ENCODE results near the gene MRPL17. TPM values are rescaled to one million over a fixed set of nuclear protein-coding genes. Genes with fewer than 3 reads are reported as not detected.
A peak's percentile ranks its signal among the peaks of the same experiment; 100 is the strongest.

The MRPL17 gene
- total and polyA plus RNA-seq, 2 donors (not counting 1 experiment from before 2014, with no cell fraction given) = 44.4 to 53.2 TPM

DNA sequence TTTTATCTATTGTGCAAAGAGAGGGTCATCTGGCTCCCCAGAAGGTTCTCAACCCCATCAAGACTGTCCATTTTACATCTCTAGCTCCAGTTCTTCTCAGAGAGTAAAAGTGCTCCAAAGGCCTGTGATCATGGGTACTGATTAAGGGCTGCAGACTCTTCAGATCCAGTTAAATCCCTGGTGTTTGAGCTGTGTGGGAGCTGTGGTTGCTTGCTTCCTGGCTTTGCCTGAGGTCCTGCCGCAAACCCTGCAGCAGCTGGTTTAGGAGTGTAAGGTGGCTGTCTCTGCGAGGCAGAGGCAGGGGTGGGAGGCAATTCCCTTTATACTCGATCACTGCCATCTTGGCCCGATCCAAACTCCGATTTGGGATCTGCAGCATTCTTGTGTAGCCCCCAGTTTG is 1.2 kb downstream of the MRPL17 start:
- H3K27me3 ChIP-seq (ENCODE audit: control insufficient read depth, insufficient read depth, low read length) = no peaks in the 10 kb centered on the region
- H2AFZ ChIP-seq (ENCODE audit: low read length) = no peak overlapping the region
- no peaks in the 10 kb centered on the region for H4K20me1 ChIP-seq (ENCODE audit: control insufficient read depth, extremely low read depth, insufficient read depth, low read length)
- H3K27ac ChIP-seq (ENCODE audit: insufficient read depth, low read length) = peak overlapping the region; percentile 69
- H3K9me3 ChIP-seq (ENCODE audit: control insufficient read depth, insufficient read depth, low read depth, low read length) = no peaks in the 10 kb centered on the region
- no peak for TF ChIP-seq EZH2 (IDR thresholded peaks at IDR 0.05; ENCODE audit: low read length, missing control alignments)
- TF ChIP-seq, protein P1, sequence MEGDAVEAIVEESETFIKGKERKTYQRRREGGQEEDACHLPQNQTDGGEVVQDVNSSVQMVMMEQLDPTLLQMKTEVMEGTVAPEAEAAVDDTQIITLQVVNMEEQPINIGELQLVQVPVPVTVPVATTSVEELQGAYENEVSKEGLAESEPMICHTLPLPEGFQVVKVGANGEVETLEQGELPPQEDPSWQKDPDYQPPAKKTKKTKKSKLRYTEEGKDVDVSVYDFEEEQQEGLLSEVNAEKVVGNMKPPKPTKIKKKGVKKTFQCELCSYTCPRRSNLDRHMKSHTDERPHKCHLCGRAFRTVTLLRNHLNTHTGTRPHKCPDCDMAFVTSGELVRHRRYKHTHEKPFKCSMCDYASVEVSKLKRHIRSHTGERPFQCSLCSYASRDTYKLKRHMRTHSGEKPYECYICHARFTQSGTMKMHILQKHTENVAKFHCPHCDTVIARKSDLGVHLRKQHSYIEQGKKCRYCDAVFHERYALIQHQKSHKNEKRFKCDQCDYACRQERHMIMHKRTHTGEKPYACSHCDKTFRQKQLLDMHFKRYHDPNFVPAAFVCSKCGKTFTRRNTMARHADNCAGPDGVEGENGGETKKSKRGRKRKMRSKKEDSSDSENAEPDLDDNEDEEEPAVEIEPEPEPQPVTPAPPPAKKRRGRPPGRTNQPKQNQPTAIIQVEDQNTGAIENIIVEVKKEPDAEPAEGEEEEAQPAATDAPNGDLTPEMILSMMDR (conservative IDR thresholded peaks at IDR 0.05 in 1 of 2, IDR thresholded peaks at IDR 0.05 in 1 of 2; ENCODE audit: low read depth in 1 of 2, low read length in 2 of 2) = no peak
- H3K4me2 ChIP-seq (ENCODE audit: extremely low read depth, insufficient read depth, low read length) = peak overlapping the region; percentile 88
- peak overlapping the region; percentile 89 to 98 (median 95) for H3K4me3 ChIP-seq (replicated peaks in 1 of 4; ENCODE audit: control extremely low read depth in 1 of 4, insufficient read depth in 1 of 4, low read depth in 3 of 4, low read length in 4 of 4)
- H3K4me1 ChIP-seq (ENCODE audit: control insufficient read depth, extremely low read depth, insufficient read depth, low read length) = peaks cover 3% of the 10 kb centered on the region
- H3K9ac ChIP-seq (ENCODE audit: insufficient read depth, low read length) = peak overlapping the region; percentile 50
- peak in 1 of 2 donors; percentile 37 for DNase-seq (ENCODE audit: low read depth in 2 of 2)
- H3K79me2 ChIP-seq (ENCODE audit: control insufficient read depth, insufficient read depth, low read length) = peaks cover 26% of the 10 kb centered on the region
- no peaks in the 10 kb centered on the region for H3K36me3 ChIP-seq (ENCODE audit: control insufficient read depth, insufficient read depth, low read length)

DNA sequence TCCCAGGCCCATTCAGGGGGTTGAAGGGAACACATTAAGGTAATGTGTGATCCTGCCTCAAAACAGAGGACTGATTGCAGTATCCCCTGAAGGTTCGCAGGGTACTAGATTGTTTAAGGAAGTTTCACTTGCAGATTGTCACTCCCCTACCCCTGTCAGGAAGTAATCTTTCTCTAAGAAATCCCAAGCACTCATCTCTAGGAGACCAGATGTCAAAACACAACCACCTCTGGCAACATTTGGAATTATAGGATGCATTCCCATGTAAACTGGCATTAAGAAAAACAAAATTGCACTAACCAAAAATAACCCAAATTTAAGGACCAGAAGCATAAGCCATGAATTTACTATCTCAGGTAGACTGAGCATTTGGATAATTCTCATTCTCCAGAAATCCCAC is 1.6 kb downstream of the MRPL17 start:
- Histone ChIP-seq H2AFZ (ENCODE audit: low read length) (no peak overlapping the region), H4K20me1 (ENCODE audit: control insufficient read depth, extremely low read depth, insufficient read depth, low read length) (no peaks in the 10 kb centered on the region), H3K4me3 (replicated peaks in 1 of 4; ENCODE audit: control extremely low read depth in 1 of 4, insufficient read depth in 1 of 4, low read depth in 3 of 4, low read length in 4 of 4) (peak overlapping the region in 2 of 4 experiments; percentile 97 to 98), H3K36me3 (ENCODE audit: control insufficient read depth, insufficient read depth, low read length) (no peaks in the 10 kb centered on the region), H3K4me1 (ENCODE audit: control insufficient read depth, extremely low read depth, insufficient read depth, low read length) (peaks cover 3% of the 10 kb centered on the region), H3K27me3 (ENCODE audit: control insufficient read depth, insufficient read depth, low read length) (no peaks in the 10 kb centered on the region), H3K27ac (ENCODE audit: insufficient read depth, low read length) (no peak overlapping the region), H3K79me2 (ENCODE audit: control insufficient read depth, insufficient read depth, low read length) (peaks cover 26% of the 10 kb centered on the region), H3K4me2 (ENCODE audit: extremely low read depth, insufficient read depth, low read length) (peak overlapping the region; percentile 6), H3K9ac (ENCODE audit: insufficient read depth, low read length) (no peak overlapping the region), H3K9me3 (ENCODE audit: control insufficient read depth, insufficient read depth, low read depth, low read length) (no peaks in the 10 kb centered on the region)
- TF ChIP-seq, protein P1 (conservative IDR thresholded peaks at IDR 0.05 in 1 of 2, IDR thresholded peaks at IDR 0.05 in 1 of 2; ENCODE audit: low read depth in 1 of 2, low read length in 2 of 2) = no peak
- no peak for TF ChIP-seq EZH2 (IDR thresholded peaks at IDR 0.05; ENCODE audit: low read length, missing control alignments)
- no peak for DNase-seq (ENCODE audit: low read depth in 2 of 2)

DNA sequence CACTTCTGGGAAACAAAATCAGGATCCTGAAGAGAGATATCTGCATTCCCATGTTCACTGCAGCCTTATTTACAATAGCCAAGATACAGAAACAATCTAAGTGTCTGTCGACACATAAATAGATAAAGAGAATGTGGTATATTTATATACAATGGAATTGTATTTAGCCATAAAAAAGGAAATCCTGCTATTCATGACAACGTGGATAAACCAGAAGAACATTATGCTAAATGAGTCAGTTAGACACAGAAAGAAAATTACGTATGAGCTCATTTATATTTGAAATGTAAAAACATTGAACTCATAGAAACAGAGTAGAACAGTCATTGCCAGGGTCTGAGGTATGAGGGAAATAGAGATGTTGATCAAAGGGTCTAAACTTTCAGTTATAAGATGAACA is 6.1 kb downstream of the MRPL17 start:
- Histone ChIP-seq H4K20me1 (ENCODE audit: control insufficient read depth, extremely low read depth, insufficient read depth, low read length) (no peaks in the 10 kb centered on the region), H2AFZ (ENCODE audit: low read length) (no peak overlapping the region), H3K4me2 (ENCODE audit: extremely low read depth, insufficient read depth, low read length) (no peak overlapping the region), H3K27me3 (ENCODE audit: control insufficient read depth, insufficient read depth, low read length) (no peaks in the 10 kb centered on the region), H3K4me3 (replicated peaks in 1 of 4; ENCODE audit: control extremely low read depth in 1 of 4, insufficient read depth in 1 of 4, low read depth in 3 of 4, low read length in 4 of 4) (no peak overlapping the region), H3K9ac (ENCODE audit: insufficient read depth, low read length) (no peak overlapping the region), H3K79me2 (ENCODE audit: control insufficient read depth, insufficient read depth, low read length) (peaks cover 15% of the 10 kb centered on the region), H3K27ac (ENCODE audit: insufficient read depth, low read length) (no peak overlapping the region), H3K36me3 (ENCODE audit: control insufficient read depth, insufficient read depth, low read length) (no peaks in the 10 kb centered on the region), H3K9me3 (ENCODE audit: control insufficient read depth, insufficient read depth, low read depth, low read length) (no peaks in the 10 kb centered on the region), H3K4me1 (ENCODE audit: control insufficient read depth, extremely low read depth, insufficient read depth, low read length) (no peaks in the 10 kb centered on the region)
- TF ChIP-seq, protein P1 (conservative IDR thresholded peaks at IDR 0.05 in 1 of 2, IDR thresholded peaks at IDR 0.05 in 1 of 2; ENCODE audit: low read depth in 1 of 2, low read length in 2 of 2) = no peak
- no peak for TF ChIP-seq EZH2 (IDR thresholded peaks at IDR 0.05; ENCODE audit: low read length, missing control alignments)
- DNase-seq (ENCODE audit: low read depth in 2 of 2) = no peak

Data from fibroblast of lung (primary cell).